K562 (cell line): ENCODE results near the gene SRM.

Experiments
- CBX3 ChIP-seq, 2 experiments: IDR thresholded peaks; 1 replicate in 1 of 2; 2 replicates in 1 of 2; pipeline ENCODE4 v1.6.1; 2012; ENCODE audit warnings: inconsistent platforms in 2 of 2, low read length in 2 of 2, borderline replicate concordance in 1 of 2, control low read depth in 1 of 2
- POLR2A ChIP-seq: fragments of 450-650 bp; conservative IDR thresholded peaks from 2 replicates; pipeline ENCODE4 v1.6.1; 2016
- ZNF274 ChIP-seq: IDR thresholded peaks from 2 replicates; pipeline ENCODE4 v1.6.1; 2011; ENCODE audit warnings: low read depth, mild to moderate bottlenecking, low read length, moderate library complexity, borderline replicate concordance
- TF ChIP-seq, protein P1 (sequence below): sonication (generic); formaldehyde crosslinking; IDR thresholded peaks from 2 replicates; pipeline ENCODE4 v1.8.1; 2022; ENCODE audit warnings: missing genetic modification reagents
- TF ChIP-seq, protein P2 (sequence below): sonication (generic); formaldehyde crosslinking; IDR thresholded peaks from 2 replicates; pipeline ENCODE4 v1.5.0; 2020; ENCODE audit warnings: missing genetic modification reagents

DNA sequence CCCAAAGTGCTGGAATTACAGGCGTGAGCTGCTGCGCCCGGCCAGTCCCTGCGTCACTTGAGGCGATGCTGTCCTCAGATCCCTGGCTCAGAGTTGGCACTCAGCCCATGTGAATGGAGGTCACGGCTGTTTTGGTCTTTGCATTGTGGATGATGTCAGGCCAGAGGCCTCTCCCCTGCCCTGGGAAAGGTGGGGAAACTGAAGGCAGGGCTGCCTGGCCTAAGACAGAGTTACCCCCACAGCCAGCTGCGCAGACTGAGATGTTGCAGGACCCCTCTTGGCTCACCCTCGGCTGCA is 13.6 kb downstream of the SRM start:
- TF ChIP-seq CBX3 (IDR thresholded peaks at IDR 0.05; ENCODE audit: borderline replicate concordance in 1 of 2, low read length in 2 of 2) (no peak), ZNF274 (no peak), POLR2A (no peak)
- TF ChIP-seq, protein P1, sequence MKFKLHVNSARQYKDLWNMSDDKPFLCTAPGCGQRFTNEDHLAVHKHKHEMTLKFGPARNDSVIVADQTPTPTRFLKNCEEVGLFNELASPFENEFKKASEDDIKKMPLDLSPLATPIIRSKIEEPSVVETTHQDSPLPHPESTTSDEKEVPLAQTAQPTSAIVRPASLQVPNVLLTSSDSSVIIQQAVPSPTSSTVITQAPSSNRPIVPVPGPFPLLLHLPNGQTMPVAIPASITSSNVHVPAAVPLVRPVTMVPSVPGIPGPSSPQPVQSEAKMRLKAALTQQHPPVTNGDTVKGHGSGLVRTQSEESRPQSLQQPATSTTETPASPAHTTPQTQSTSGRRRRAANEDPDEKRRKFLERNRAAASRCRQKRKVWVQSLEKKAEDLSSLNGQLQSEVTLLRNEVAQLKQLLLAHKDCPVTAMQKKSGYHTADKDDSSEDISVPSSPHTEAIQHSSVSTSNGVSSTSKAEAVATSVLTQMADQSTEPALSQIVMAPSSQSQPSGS (CRISPR knock-in tag): no peak
- TF ChIP-seq, protein P2, sequence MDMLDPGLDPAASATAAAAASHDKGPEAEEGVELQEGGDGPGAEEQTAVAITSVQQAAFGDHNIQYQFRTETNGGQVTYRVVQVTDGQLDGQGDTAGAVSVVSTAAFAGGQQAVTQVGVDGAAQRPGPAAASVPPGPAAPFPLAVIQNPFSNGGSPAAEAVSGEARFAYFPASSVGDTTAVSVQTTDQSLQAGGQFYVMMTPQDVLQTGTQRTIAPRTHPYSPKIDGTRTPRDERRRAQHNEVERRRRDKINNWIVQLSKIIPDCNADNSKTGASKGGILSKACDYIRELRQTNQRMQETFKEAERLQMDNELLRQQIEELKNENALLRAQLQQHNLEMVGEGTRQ (CRISPR knock-in tag): no peak
